Right lobe of liver (tissue), 4 donors: ENCODE measurements around the gene VARS1.

Experiments used
- POLR2A ChIP-seq: fragments of 450-650 bp; IDR thresholded peaks from one replicate; pipeline ENCODE4 v1.6.1; 2017; ENCODE audit warnings: antibody characterized with exemption, mild to moderate bottlenecking
- TF ChIP-seq, protein P1 (sequence below), 4 donors: fragments of 200-600 bp in 3 of 4; fragments of 450-650 bp in 1 of 4; IDR thresholded peaks; one replicate each; pipeline versions ENCODE4 v1.5.1 to v1.8.0; 2016 to 2022; ENCODE audit warnings: antibody characterized with exemption in 4 of 4, mild to moderate bottlenecking in 2 of 4
- donor health status: DM: no; HTN: no; CAD: no.
- donor health status: DM: no; HTN: no; CAD: no.
- donor health status: DM: no; HTN: yes; CAD: no.

DNA sequence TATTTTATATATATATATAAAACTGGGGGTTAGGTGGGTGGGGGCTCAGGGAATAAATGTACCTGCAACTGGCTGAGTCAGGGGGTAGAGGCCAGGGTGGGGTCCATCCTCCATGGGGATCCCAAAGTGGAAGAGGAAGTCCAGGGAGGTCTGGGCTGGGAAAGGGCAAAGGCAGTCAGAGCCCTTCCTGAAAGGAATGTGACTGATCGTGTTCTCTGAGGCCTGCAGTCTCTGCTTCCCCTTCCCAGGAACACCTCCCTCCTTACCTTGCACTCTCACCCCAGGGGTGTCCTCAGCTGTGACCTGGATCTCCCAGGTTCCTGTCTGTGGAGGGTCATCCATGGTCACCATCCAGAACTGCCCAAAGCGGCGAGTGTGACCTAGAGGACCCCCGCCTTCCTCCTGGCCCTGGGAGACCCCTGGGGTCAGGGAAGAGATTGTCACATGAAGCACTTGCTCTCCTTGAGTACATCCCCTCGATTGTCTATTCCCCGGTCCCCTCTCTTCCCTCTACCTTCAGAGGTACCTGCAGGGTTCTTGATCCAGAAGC lies 28.4 kb downstream of the VARS1 start:
- no peak for TF ChIP-seq POLR2A
- TF ChIP-seq, protein P1, sequence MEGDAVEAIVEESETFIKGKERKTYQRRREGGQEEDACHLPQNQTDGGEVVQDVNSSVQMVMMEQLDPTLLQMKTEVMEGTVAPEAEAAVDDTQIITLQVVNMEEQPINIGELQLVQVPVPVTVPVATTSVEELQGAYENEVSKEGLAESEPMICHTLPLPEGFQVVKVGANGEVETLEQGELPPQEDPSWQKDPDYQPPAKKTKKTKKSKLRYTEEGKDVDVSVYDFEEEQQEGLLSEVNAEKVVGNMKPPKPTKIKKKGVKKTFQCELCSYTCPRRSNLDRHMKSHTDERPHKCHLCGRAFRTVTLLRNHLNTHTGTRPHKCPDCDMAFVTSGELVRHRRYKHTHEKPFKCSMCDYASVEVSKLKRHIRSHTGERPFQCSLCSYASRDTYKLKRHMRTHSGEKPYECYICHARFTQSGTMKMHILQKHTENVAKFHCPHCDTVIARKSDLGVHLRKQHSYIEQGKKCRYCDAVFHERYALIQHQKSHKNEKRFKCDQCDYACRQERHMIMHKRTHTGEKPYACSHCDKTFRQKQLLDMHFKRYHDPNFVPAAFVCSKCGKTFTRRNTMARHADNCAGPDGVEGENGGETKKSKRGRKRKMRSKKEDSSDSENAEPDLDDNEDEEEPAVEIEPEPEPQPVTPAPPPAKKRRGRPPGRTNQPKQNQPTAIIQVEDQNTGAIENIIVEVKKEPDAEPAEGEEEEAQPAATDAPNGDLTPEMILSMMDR (IDR thresholded peaks at IDR 0.05): no peak
